Colonic mucosa (tissue), 4 donors: ENCODE measurements around the gene INPP5A. TPM values are rescaled to one million over a fixed set of nuclear protein-coding genes. Genes with fewer than 3 reads are reported as not detected.

Experiments
- DNase-seq: peaks from one replicate; pipeline ENCODE4 v3.0.0-alpha.2; 2020
- H3K27ac ChIP-seq: fragments of 200-600 bp; one replicate; pipeline ENCODE4 v1.8.0; 2021
- H3K27me3 ChIP-seq: fragments of 200-600 bp; one replicate; pipeline ENCODE4 v1.8.0; 2021
- H3K36me3 ChIP-seq: fragments of 200-600 bp; one replicate; pipeline ENCODE4 v1.8.0; 2021
- H3K4me1 ChIP-seq: fragments of 200-600 bp; one replicate; pipeline ENCODE4 v1.8.0; 2021; ENCODE audit warnings: mild to moderate bottlenecking
- H3K4me3 ChIP-seq: fragments of 200-600 bp; one replicate; pipeline ENCODE4 v1.8.0; 2021
- H3K9ac ChIP-seq, 2 donors: one replicate each; pipeline ENCODE4 v1.7.0; 2013; ENCODE audit warnings: control low read depth in 2 of 2, low read depth in 2 of 2, low read length in 2 of 2
- H3K9me3 ChIP-seq: fragments of 200-600 bp; one replicate; pipeline ENCODE4 v1.8.0; 2021
- intact Hi-C: fragments of 100-400 bp; cut with DNase I; formaldehyde crosslinking; loops from one replicate; pipeline ENCODE4 v1.14.1; 2022
- total RNA-seq, 2 donors: library from RNA; stranded (reverse); fragmentation: NEBNext Ultra II Directional in 1 of 2; extraction: Animal tissue kit (Norgen Biotek cat#: 25700) in 1 of 2; gene quantifications; one replicate each; pipeline ENCODE4 v1.2.1, GENCODE V29; 2021
- TF ChIP-seq, protein P1 (sequence below): fragments of 200-600 bp; IDR thresholded peaks from one replicate; pipeline ENCODE4 v1.8.0; 2022; ENCODE audit warnings: antibody characterized with exemption, mild to moderate bottlenecking
- donor health status: healthy.
- donor health status: DM: no; HTN: no; CAD: no.
- donor health status: DM: no; HTN: no; CAD: no.

The INPP5A gene
- total RNA-seq, 2 donors from 2014 or later: 29.9 to 41.5 TPM

GRCh38 chr10:132557696-132558515 is 20.3 kb downstream of the INPP5A start:
- no peak for DNase-seq
- Histone ChIP-seq H3K9me3 (no peaks in the 10 kb centered on the region), H3K27me3 (no peaks in the 10 kb centered on the region), H3K9ac (no peak overlapping the region), H3K36me3 (no peaks in the 10 kb centered on the region), H3K4me3 (no peak overlapping the region), H3K4me1 (no peaks in the 10 kb centered on the region), H3K27ac (no peak overlapping the region)
- intact Hi-C loops: no loop called here
- TF ChIP-seq, protein P1, sequence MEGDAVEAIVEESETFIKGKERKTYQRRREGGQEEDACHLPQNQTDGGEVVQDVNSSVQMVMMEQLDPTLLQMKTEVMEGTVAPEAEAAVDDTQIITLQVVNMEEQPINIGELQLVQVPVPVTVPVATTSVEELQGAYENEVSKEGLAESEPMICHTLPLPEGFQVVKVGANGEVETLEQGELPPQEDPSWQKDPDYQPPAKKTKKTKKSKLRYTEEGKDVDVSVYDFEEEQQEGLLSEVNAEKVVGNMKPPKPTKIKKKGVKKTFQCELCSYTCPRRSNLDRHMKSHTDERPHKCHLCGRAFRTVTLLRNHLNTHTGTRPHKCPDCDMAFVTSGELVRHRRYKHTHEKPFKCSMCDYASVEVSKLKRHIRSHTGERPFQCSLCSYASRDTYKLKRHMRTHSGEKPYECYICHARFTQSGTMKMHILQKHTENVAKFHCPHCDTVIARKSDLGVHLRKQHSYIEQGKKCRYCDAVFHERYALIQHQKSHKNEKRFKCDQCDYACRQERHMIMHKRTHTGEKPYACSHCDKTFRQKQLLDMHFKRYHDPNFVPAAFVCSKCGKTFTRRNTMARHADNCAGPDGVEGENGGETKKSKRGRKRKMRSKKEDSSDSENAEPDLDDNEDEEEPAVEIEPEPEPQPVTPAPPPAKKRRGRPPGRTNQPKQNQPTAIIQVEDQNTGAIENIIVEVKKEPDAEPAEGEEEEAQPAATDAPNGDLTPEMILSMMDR: no peak

DNA sequence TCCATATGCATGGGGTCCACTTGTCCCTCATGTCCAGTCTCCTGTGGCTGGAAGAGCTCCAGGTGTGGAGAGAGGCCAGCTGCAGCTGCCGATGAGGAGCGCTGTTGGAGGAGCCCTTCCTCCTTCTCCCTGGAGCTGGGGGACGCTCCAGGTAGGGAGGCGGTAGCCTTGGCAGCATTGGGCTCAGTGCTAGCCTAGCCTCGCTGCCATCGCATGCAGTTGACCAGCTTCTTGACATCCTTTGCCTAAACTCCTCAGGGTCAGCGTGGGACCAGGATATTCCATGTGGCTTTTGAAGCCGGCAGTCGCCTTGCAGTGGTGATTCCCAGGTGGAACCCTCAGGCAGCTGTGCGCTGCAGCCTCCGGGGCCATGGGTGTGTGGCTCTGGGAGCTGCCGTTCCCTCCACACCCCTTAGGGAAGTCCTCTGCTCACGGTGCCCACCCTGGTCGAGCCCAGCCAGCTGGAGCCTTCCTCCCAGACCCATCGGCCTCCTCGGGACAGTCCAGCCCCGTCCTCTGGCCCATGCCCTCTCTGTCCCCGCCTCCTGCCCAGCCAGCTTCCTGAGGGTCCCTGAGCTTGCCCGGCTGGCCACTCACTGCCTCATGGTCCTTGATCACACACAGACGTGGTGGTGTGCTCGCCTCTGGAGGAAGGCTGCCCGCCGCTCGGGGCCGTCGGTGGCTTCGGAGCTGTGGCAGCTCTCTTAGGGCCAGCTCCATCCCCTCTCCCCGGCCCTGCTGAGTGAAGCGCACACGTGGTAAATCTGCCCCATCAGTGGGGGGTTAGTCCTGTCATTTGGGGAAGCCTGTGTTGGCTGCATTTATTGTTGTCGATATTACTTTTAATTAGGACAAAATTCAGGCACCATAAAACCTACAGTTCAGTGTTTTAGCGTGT is 21.2 kb downstream of the INPP5A start:
- Histone ChIP-seq H3K4me3 (no peak overlapping the region), H3K9ac (no peak overlapping the region), H3K9me3 (no peaks in the 10 kb centered on the region), H3K27me3 (no peaks in the 10 kb centered on the region), H3K36me3 (no peaks in the 10 kb centered on the region), H3K4me1 (no peaks in the 10 kb centered on the region), H3K27ac (no peak overlapping the region)
- TF ChIP-seq, protein P1: no peak
- intact Hi-C loops: no loop called here
- no peak for DNase-seq

GRCh38 chr10:132559538-132559937 is 22.0 kb downstream of the INPP5A start:
- H3K9me3 ChIP-seq: no peaks in the 10 kb centered on the region
- intact Hi-C loops: no loop called here
- no peaks in the 10 kb centered on the region for H3K27me3 ChIP-seq
- no peak overlapping the region for H3K27ac ChIP-seq
- DNase-seq: no peak
- H3K36me3 ChIP-seq: no peaks in the 10 kb centered on the region
- H3K4me3 ChIP-seq: no peak overlapping the region
- no peaks in the 10 kb centered on the region for H3K4me1 ChIP-seq
- TF ChIP-seq, protein P1: no peak
- H3K9ac ChIP-seq: no peak overlapping the region

- Histone ChIP-seq H3K4me3 (no peak overlapping the region), H3K9ac (no peak overlapping the region), H3K9me3 (no peaks in the 10 kb centered on the region), H3K4me1 (no peaks in the 10 kb centered on the region), H3K27me3 (no peaks in the 10 kb centered on the region), H3K36me3 (no peaks in the 10 kb centered on the region), H3K27ac (no peak overlapping the region)
- DNase-seq: no peak
- TF ChIP-seq, protein P1: no peak
- intact Hi-C loops: no loop called here
Observed at GRCh38 chr10:132560241-132560731, 22.7 kb downstream of the INPP5A start.

GRCh38 chr10:132562177-132562915 is 24.8 kb downstream of the INPP5A start:
- Histone ChIP-seq H3K27me3 (no peaks in the 10 kb centered on the region), H3K9me3 (no peaks in the 10 kb centered on the region), H3K4me1 (no peaks in the 10 kb centered on the region), H3K4me3 (no peak overlapping the region), H3K36me3 (no peaks in the 10 kb centered on the region), H3K9ac (no peak overlapping the region), H3K27ac (no peak overlapping the region)
- no peak for DNase-seq
- TF ChIP-seq, protein P1: no peak
- intact Hi-C loops: no loop called here
